CD4-positive, alpha-beta T cell treated with Interleukin-2 at 100 ng/mL for 4 hours (primary cell): ENCODE data around the gene C9orf153.

ENCODE experiments used
- DNase-seq: peaks from one replicate; pipeline ENCODE4 v3.0.0-alpha.2; 2020; ENCODE audit warnings: low spot score

The C9orf153 gene

DNA sequence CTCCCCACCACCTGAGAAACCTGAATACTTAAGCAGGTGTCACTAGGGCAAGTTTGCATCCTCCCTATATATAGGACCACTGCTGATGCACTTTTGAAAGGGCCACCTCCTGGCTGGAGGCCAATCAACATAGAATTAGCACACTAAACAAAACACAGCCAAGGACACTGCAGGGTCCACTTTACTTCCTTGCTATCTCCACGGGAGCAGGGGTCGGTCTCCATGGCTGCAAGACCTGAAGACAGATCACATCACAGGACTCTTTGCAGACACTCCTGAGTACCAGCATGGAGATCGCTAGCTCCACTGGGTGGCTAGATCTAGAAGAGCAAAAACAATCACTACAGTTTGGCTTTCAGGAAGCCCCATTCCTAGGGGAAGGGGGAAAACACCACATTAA is 72.3 kb downstream of the C9orf153 start:
- no peak for DNase-seq

DNA sequence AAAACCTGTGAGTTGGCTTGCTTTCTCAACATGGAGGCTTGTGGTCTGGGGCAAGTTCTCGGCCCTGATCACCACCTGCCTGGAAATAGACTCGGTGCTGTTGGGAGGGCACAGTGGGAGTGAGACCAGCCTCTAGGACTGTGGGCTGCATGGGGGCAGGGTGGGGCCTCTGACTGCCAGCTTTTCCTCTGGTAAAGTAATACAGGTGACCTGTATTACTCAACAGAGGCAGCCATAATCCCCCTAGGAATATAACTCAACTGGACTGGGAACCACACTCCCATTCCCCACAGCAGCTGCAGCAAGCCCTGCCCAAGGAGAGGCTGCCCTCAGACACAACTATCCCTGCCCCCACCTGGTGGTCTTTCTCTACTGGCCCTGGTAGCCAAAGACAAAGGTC is 72.8 kb downstream of the C9orf153 start:
- DNase-seq = no peak

DNA sequence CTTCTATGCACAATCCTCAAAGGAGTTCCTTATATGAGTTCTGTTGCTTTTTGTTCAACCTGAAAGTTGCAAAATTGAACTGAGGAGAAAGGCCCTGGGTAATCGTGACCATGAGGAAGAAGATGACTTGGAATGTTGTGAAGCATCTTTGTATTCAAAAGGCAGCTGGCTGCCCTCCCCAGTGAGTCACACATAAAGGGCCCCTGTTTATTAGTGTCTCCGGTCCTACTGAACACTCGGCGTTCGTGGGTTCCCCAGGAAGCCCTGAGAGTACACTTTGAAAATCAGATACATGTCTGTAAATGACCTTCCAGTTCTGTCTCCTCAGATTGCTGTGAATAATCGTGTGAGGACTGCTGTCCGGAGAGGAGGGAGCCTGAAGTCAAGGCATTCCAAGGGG is 73.6 kb downstream of the C9orf153 start:
- DNase-seq = no peak

DNA sequence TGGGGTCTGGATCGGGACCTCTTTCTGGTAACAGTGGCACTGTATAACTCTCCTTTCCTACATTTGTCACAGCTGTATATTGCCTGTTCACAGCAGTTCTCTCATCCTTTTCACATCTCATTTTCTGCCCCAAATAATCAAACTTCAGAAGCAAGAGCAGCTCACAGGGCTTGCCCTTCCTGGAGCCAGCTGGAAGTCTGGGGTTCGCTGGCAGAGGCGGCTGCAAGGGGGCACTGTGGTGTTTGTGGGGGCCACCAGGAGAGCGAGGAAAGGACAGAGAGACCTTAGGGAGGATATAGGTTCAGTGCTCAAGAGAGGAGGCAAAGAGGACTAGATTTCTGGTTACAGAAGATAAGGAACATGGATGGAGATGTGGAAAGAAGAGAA is 75.3 kb downstream of the C9orf153 start:
- no peak for DNase-seq

DNA sequence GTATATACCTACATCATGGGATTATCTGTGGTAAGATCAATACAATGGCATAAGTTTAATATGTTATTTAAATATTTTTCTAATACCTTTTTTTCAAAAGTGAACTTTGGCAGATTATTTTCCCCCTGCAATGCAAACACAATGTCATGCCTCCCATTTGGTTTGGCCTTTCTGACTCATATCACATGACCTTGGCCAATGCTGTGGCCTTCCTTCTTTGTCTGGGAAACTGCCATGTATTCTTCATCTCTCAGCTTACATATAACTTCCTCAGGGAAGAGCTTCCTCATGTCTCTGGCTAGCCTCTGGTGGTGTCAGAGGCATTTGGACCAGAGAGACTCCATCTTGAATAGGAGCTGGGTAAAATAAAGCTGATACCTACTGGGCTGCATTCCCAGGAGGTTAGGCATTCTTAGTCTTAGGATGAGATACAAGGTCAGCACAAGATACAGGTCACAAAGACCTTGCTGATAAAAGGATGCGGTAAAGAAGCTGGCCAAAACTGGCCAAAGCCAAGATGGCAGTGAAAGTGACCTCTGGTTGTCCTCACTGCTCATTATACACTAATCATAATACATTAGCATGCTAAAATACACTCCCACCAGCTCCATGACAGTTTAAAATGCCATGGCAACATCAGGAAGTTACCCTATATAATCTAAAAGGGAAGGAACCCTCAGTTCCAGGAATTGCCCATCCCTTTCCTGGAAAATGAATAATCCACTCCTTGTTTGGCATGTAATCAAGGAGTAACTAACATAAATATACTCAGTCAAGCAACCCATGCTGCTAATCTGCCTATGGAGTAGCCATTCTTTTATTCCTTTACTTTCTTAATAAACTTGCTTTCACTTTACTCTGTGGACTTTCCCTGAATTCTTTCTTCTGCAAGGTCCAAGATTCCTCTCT is 76.0 kb downstream of the C9orf153 start:
- no peak for DNase-seq

DNA sequence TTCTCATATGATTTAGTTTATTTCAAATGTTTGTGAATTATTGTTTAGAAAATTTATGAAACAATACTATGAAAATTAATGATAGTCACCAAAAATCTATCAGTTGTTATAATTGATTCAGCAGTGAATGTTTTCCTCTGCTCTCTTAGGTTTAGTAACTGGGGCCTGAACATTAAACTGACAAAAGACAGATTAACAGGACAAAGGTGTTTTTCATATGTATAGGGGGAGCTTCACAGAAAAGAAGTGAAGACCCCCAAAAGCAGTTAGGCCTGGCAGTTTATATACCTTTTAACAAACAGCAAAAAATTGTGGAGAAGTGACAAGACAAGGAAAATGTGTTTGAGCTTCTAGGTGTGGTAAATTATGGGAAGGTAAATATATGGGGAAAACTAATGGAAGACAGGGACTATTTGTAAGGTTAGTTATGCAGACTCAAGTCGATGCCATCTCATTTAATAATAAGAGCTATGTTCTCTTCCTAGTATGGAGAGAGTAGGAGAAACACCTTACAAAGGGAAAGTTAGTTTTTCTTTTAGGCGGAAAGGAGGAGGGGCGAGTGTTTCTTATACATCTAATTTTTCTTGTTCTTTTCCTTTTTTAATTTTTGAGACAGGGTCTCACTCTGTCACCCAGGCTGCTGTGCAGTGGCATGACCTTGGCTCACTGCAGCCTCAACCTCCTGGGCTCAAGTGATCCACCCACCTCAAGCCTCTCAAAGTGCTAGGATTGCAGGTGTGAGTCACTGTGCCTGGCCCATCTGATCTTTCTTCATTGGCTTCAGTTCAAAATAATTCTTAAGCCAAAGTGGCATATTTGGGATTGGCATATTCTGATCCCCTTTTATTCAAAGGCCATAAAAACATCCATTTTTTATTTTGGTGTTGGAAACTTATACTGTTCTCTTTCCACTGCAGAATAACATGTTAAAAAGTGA is 77.8 kb downstream of the C9orf153 start:
- no peak for DNase-seq

DNA sequence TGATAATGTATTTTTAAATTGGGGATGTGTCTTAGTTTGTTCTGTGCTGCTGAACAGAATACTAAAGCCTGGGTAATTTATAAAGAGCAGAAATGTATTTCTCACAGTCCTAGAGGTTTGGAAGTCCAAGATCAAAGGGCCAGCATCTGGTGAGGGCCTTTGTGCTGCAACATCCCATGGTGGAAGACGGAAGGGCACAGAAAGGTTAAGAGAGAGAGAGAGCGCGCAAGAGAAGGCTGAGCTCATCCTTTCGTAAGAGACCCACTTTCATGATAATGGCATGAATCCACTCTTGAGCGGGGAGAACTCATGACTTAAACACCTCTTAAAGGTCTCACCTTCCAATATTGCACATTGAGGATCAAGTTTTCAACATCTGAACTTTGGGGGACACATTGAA is 81.0 kb downstream of the C9orf153 start:
- DNase-seq = no peak

DNA sequence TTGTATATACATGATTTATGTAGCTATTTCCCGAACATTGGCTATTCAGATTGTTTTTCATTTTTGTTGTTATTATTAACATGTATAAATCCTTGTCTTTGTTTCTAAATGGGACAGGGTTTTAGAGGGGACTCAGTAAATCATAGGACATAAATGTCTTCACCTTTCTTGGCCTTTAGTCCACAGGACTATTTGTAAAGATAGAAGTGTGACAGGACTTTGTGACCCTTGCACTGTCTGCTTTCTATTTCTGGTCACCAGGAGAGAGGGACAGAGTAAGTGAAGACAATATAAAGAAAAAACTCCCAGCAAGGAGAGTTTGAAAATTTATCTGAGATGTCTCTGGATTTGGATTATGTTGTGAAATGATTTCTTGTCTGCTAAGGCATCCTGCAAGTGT is 81.5 kb downstream of the C9orf153 start:
- no peak for DNase-seq

DNA sequence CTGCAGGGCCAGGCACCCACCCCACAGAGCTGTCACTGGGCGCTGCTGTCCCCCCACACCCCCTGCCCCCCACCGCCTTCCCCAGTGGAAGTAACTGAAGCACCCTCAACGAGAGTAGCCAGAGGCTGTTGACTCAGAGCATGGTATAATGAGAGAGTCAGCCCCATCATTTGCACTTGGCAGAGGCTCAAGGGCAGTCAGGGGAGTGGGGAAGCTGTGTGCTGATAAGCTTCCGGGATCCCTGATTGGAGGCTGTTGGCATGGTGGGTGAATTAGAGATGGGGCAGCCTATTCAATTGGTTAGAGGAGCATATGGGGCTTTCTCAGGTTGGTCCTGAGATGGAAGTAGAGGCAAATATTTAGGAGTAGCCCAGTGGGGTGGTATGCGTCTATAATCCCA is 83.0 kb downstream of the C9orf153 start:
- no peak for DNase-seq

DNA sequence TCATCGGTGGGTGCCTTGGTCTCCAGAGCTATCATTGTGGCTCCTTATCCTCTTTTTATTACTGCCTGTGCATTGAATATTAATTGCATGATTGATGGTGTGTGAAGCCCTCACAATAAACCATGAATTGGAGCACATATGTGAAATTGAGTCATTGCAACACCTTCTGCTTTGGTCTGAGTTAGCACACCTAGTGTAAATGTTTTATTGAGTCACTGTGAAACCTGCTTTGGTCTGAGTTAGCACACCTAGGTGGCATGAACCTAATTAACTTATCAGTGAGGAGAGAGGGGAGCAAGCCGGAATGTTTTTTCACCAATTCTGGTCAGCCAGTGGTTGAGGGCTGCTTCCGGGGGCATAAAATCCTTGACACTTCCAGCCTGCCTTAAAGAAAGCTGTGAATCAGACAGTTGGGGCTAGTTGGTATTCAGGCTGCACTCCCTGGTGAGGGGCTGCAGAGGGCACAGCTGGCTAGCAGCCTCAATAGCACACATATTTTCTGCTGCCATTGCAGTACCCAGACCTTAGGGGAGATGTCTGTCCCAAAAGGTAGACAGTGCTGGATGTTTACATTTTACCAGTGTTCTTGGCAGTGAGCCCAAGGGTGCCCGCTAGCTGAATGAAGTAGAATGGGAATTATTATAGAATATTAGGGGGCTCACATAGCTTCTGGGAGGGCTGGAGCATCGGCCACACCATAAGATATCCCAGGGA is 83.6 kb downstream of the C9orf153 start:
- no peak for DNase-seq

DNA sequence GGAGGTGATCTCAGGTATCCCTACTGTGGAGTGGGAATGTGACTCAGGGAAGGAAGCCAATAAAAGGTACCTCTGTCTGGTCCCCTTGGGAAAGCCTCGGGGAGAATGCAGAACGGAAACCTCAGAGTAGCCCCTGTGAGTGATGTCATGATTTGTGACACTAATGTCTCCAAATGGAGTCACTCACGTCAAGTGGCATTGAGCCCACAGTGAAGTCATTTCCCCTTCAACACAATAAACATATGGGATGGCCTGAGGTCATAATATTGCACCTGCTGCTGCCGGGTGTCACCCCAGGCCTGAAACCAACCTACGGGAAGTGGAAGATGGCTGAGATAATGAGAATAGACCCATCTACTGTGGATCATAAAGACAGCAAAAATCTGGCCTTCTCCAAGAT is 84.2 kb downstream of the C9orf153 start:
- DNase-seq = no peak
